ENCODE measurements around the gene PDCD1. TPM values are rescaled to one million over a fixed set of nuclear protein-coding genes. Genes with fewer than 3 reads are reported as not detected.
"Not testable (repeated sequence)": the region's sequence is repeated elsewhere in the genome, so short reads cannot be mapped to it uniquely, and the experiment has no call there.

PDCD1 gene
- polyA plus RNA-seq, 3 donors, result 0.11 to 0.27 TPM; not detected in 1

DNA sequence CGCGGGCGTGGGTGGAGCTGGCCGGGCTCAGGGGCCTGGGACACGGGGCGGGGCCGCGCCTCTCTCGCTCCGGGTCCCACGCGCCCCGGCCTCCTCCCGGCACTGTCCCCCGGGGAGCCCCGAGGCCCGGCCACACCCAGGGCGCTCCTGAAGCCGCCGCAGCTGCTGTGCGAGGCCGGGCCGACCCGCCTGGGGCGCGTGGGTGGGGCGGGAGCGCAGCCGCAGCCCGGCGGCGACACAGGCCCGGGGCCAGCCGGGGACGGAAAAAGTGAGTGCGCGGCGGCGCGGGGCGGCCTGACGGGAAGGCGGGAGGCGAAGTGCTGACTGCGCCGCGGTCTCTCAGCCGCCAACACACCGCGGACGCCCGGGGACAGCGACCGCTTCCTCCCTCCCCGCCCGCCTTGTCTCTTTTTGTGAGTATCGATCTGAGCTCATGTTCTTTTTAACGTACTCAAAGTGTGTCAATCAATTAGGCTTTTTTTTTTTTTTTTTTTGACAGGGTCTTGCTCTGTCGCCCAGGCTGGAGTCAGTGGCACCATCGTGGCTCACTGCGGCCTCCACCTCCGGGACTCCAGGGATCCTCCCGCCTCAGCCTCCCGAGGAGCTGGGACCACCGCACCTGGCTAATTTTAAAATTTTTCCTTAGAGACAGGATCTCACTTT, 14.5 kb downstream of the PDCD1 start:
- DNase-seq (ENCODE audit: extremely low read depth in 1 of 11, low read depth in 9 of 11, low spot score in 4 of 11), result peak in 5 of 11 donors; percentile 48 to 65 (median 57)

- DNase-seq (ENCODE audit: extremely low read depth in 1 of 11, low read depth in 9 of 11, low spot score in 4 of 11), result no peak
Observed at GRCh38 chr2:241843321-241844065, 15.2 kb downstream of the PDCD1 start.

- DNase-seq (ENCODE audit: extremely low read depth in 1 of 11, low read depth in 9 of 11, low spot score in 4 of 11), result no peak
Observed at GRCh38 chr2:241842620-241843211, 16.0 kb downstream of the PDCD1 start.

- DNase-seq (ENCODE audit: extremely low read depth in 1 of 11, low read depth in 9 of 11, low spot score in 4 of 11), result no peak
Observed at GRCh38 chr2:241842067-241842415, 16.7 kb downstream of the PDCD1 start.

DNA sequence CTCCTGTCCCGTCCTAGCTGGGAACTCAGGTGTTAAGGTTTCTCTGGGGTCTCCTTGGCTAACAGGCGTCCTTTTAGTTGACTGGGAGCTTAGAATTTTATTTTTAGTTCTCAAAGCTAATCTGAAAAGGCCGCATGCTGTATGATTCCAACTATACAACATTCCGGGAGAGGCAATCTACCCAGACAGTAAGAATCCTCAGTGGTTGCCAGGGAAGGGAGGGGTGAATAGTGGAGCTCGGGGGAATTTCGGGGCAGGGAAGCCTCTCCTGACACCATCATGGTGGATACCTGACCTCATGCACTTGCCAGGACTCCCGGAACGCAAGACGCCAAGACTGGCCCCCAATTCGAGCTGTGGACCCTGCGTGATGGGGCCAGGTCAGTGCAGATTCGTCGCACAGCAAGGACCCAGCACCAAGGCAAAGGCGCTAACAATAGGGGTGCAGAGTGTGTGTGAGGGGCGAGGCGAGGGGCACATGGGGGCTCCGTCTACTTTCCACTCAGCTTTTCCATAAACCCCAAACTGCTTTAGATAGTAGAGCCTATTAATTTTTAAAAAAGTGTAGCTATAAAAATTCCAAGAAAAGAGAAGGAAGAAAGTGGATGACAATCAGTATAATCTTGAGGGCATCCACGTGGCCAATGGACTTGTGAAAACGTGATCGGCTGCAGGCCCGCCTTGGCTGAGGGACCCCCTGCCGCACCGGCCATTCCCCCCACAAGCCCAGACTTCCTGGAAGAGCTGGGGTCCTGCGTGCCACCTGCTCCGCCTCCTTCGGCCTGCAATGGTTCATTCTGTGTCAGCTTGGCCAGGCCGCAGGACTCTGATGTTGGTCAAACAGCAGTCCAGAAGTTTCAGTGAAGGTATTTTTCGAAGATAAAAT, 17.3 kb downstream of the PDCD1 start:
- no peak for DNase-seq (ENCODE audit: extremely low read depth in 1 of 11, low read depth in 9 of 11, low spot score in 4 of 11)

GRCh38 chr2:241837197-241837965, 21.3 kb downstream of the PDCD1 start:
- no peak for DNase-seq (ENCODE audit: extremely low read depth in 1 of 11, low read depth in 9 of 11, low spot score in 4 of 11)

DNA sequence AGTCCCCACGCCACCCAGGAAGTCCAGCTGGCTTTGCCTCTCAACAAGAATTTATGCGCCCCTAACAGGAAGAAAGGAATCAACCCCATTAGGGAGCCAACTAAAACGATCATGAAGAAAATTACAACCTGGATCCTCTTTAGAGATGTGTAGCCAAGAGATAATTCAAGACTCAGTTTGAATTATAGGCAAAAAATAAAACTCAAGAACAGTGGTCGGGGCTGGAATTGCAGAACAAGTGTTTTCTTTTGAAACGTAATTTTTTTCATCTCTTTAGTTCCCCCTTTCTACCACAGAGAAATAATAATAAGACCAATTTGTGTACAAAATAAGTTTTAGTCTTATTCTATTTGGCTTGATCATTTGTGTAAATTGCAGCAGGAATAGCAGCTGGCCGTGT, 22.4 kb downstream of the PDCD1 start:
- DNase-seq (ENCODE audit: extremely low read depth in 1 of 11, low read depth in 9 of 11, low spot score in 4 of 11), result no peak

- DNase-seq (ENCODE audit: extremely low read depth in 1 of 11, low read depth in 9 of 11, low spot score in 4 of 11), result no peak
Observed at GRCh38 chr2:241835611-241836010, 23.1 kb downstream of the PDCD1 start.

- no peak for DNase-seq (ENCODE audit: extremely low read depth in 1 of 11, low read depth in 9 of 11, low spot score in 4 of 11)
Observed at GRCh38 chr2:241834527-241835210, 24.0 kb downstream of the PDCD1 start.

DNA sequence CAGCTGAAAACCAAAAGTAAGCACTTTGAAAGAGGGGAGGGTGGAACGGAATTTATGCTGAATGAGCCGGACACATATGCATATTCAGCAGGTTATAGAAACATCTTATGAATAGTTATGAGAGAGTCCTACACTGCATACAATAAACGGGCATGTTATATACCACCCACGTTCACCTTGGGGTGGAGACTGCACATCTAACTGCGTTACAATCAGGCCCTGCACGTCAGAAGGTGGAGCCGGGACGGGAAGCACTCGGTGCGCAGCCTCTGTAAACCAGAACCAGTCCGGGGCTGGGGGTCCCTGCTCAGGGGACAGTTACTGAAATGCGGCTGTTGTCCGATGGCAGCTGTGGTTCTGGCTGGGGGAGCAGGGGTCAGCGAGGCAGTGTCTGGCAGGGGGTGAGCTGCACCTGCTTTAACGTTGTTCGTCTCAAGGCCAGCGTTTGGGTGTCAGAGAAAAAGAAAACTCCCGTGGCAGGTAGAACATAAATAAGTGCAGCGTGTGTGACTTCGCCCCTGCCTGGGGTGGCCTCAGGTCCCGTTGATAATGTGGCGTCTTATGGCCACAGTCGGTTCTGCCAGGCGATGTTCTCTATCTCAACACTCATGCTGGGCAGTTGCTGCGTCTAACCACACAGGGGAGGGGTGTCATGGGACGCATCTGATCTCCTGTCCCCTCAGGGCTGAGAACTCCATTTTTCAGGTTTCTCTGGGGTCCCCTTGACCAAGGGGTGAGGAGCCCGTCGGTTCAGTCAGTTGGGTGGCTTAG, 24.8 kb downstream of the PDCD1 start:
- DNase-seq (ENCODE audit: extremely low read depth in 1 of 11, low read depth in 9 of 11, low spot score in 4 of 11), result not testable (repeated sequence)

DNA sequence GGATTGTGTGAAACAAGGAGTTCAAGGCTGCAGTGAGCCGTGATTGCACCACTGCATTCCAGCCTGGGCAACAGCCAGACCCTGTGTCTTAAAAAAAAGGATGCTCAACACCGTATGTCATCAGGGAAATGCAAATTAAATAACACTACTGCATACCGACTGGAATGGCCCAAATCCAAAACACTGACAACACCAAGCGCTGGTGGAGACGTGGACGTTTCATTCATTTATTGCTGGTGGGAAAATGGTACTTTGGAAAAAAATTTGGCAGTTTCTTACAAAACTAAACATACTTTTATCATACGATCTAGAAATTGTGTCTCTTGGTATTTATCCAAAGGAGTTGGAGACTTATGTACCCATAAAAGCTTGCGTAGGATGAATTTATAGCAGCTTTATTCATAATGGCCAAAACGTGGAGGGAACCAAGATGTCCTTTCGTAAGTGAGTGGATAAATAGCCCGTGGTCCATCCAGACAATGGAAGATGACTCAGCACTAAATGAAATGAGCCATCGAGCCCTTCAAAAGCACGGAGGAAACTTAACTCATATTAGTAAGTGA, 25.5 kb downstream of the PDCD1 start:
- DNase-seq (ENCODE audit: extremely low read depth in 1 of 11, low read depth in 9 of 11, low spot score in 4 of 11), result peak in 4 of 11 donors; percentile 33 to 38 (median 35)

DNA sequence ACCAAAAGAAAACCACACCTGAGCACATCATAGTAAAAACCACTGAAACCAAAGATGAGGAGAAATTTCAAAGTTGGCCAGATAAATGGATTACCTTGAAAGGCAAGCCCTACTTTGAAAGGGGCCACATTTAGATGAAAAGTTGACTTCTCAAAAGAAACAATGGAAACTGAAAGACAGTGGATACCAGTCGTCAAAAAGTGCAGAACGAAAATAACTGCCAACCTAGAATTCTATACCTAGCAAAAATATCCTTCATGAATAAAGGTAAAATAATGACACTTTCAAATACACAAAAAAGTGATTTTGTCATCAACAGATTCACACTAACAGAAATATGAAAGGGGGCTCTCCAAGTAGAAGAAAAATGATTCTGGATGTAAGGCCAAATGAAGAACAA, 31.3 kb downstream of the PDCD1 start:
- no peak for DNase-seq (ENCODE audit: extremely low read depth in 1 of 11, low read depth in 9 of 11, low spot score in 4 of 11)

- DNase-seq (ENCODE audit: extremely low read depth in 1 of 11, low read depth in 9 of 11, low spot score in 4 of 11), result not testable (repeated sequence)
Observed at GRCh38 chr2:241823531-241824437, 34.9 kb downstream of the PDCD1 start.

DNA sequence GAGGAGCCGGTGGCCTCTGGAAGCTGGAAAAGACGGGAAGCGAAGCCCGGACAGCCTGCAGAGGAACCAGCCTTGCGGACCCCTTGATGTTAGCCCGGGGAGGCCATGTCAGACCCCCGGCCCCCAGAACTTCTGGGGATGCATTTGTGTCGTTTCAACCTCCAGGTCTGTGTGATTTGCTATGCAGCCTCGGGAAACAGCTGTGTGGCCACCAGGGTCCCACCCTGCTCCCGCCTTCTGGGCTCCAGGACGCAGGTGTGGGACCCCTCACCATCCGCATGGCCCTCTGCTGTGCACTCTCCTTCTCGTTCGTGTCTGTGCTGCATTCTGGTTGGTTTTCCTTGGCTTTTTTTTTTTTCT, 36.5 kb downstream of the PDCD1 start:
- no peak for DNase-seq (ENCODE audit: extremely low read depth in 1 of 11, low read depth in 9 of 11, low spot score in 4 of 11)

- DNase-seq (ENCODE audit: extremely low read depth in 1 of 11, low read depth in 9 of 11, low spot score in 4 of 11), result no peak
Observed at GRCh38 chr2:241821460-241822263, 37.0 kb downstream of the PDCD1 start.

Measured in renal cortex interstitium (tissue), 11 donors.